DOHH2 (cell line): Measurements from ENCODE around the gene SVBP.

Experiments
- CTCF ChIP-seq: fragments of 200-600 bp; sonication (generic); IDR thresholded peaks from one replicate; pipeline ENCODE4 v1.5.1; 2014; ENCODE audit warnings: antibody characterized with exemption, mild to moderate bottlenecking, low read depth, low read length; ENCODE audit not compliant: poor library complexity, severe bottlenecking
- EZH2phosphoT487 ChIP-seq: fragments of 200-600 bp; sonication (generic); IDR thresholded peaks from 2 replicates; pipeline ENCODE4 v1.6.1; 2017; ENCODE audit warnings: borderline replicate concordance, mild to moderate bottlenecking, antibody characterized with exemption, low read length, moderate library complexity, mixed read lengths

GRCh38 chr1:42768172-42768571 lies 49.0 kb downstream of the SVBP start:
- no peak for TF ChIP-seq CTCF
- TF ChIP-seq EZH2phosphoT487: no peak
